HG03108 (cell line): ENCODE measurements around the gene OSER1.
A peak's percentile ranks its signal among the peaks of the same experiment; 100 is the strongest.
"Not testable (repeated sequence)": the region's sequence is repeated elsewhere in the genome, so short reads cannot be mapped to it uniquely, and the experiment has no call there.

Experiments used
- ATAC-seq: cut with Tn5 transposase; IDR thresholded peaks from one replicate; pipeline ENCODE4 v1.9.1; 2021; ENCODE audit warnings: moderate library complexity; ENCODE audit not compliant: unreplicated experiment

OSER1 gene

GRCh38 chr20:44210406-44211176 lies at the start of gene OSER1:
TSS of gene OSER1 (minus strand) at chr20:44210771. CDS start at chr20:44206957, 3,814 bp downstream.
- ATAC-seq: peak; percentile 75

DNA sequence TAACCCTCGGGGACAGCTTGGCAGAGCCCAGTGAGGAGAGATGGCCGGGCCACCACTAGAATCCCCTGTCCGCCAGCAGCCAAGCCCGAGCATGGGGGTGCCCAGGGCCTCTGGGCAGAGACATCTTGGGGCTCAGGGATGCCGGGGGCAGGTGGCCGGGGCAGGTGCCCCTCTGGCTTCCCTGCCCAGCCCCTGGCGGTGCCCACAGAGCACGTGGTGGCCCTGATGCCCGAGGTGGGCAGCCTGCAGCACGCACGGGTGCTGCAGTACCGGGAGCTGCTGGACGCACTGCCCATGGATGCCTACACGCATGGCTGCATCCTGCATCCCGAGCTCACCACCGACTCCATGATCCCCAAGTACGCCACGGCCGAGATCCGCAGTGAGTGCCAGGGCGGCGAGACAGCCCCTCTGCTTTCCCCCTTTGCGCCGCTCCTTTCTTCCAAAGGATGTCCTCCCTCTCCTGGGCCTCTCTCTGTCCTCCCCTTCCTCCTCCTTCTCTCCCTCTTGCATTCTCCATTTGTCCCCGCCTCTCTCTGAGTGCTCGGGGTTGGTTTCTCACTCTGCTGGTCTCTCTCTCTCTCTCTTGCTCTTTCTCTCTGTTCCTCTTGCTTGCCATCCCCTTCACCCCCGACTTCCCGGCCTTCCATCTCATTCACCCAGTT lies 47.8 kb upstream of the OSER1 start:
- no peak for ATAC-seq

- no peak for ATAC-seq
These were observed 46.4 kb upstream of the OSER1 start for GRCh38 chr20:44256961-44257360.

DNA sequence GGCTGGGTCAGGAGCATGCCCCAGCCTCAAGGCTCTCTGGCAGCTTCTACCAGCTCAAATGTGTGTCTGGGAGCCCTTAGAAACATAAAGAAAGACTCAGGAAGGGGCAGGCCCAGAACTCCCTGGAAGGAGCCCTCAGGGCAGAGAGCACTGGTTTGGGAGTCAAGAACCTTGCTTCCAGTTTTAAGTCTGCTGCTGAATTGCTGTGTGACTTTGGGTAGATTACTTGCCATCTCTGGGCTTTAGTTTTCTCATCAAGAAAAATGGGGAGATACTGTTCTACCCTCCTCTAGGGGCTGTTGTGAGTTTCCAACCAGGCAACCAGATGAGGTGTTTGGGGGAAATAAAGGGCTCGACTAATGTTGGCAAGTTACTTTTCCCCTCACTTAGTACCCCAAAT lies 45.4 kb upstream of the OSER1 start:
- no peak for ATAC-seq

GRCh38 chr20:44254073-44254472 lies 43.5 kb upstream of the OSER1 start:
- no peak for ATAC-seq

- ATAC-seq: no peak
These were observed 43.0 kb upstream of the OSER1 start for GRCh38 chr20:44253528-44253927.

- no peak for ATAC-seq
These were observed 40.7 kb upstream of the OSER1 start for GRCh38 chr20:44251284-44251683.

DNA sequence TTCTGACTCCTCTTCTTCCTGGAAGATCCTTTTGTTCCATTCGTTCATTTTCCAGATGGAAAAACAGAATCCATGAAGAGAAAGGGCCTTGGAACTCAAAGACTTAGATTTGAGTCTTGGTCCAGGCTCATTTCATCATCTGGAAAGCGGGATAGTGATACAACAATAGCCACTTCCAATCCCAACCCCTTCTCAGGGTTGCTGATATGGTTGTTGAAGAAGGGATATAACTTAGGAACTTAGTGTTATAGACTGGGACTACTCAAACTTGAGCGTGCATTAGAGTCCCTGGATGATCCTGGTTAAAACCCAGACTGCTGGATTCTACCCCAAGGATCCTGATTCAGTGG lies 37.8 kb upstream of the OSER1 start:
- no peak for ATAC-seq

GRCh38 chr20:44247586-44248409 lies 37.2 kb upstream of the OSER1 start:
- ATAC-seq: no peak

DNA sequence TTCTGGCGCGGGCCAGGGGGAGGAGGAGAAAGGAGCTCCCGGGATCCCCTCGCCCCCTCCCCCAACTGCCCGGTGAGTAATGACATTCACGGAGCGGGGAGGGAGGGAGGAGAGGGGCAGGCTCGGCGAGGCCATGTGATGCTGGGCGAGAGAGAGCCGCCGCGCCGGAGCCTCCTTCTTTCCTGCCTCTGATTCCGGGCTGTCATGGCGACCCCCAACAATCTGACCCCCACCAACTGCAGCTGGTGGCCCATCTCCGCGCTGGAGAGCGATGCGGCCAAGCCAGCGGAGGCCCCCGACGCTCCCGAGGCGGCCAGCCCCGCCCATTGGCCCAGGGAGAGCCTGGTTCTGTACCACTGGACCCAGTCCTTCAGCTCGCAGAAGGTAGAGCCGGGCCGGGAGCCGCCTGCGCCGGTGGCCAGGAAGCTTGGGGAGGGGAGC lies 36.6 kb upstream of the OSER1 start, which contains the start of gene GDAP1L1:
Gene GDAP1L1, plus strand, starts transcription at position 178 of the 441 bp plus-strand sequence. Its CDS starts 27 bp downstream, at position 205.
- ATAC-seq: no peak

DNA sequence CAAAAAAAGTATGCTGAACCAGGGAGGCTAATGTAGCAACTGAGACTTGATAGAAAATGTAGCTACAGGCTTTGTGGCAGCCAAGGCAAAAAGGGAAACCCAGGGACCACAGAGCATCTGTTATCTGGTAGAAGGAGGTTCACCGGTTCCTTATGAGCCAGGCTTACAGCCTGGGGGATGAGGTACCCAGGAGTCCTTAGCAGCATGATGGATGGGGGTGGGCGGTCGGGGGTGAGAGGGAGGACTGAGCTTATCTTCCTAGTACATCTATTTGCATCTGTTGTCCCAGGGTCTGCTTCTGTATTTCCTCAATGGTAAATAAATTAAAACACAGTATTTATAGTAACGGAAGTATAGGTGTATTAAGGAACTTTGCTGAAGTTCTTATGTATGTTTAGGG lies 35.4 kb upstream of the OSER1 start:
- no peak for ATAC-seq

DNA sequence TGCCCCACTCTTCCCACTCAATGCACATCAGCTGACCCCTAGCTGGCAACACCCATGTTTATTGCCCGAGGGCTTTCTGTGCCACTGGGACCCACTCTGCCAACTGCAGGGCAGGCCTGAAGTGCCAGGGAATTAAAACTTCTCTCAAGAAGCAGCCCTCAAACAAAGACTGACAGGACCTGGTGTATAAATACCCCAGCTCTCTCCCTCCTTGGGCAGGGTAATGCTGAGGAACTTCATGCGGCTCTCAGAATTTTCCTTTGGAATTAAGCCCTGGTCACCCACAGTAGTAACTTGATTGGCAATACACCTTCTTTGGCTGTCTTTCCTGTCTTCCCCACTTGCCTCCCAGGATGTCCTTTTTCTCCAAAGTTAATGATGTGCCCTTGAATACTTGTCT lies 31.2 kb upstream of the OSER1 start:
- ATAC-seq: no peak

DNA sequence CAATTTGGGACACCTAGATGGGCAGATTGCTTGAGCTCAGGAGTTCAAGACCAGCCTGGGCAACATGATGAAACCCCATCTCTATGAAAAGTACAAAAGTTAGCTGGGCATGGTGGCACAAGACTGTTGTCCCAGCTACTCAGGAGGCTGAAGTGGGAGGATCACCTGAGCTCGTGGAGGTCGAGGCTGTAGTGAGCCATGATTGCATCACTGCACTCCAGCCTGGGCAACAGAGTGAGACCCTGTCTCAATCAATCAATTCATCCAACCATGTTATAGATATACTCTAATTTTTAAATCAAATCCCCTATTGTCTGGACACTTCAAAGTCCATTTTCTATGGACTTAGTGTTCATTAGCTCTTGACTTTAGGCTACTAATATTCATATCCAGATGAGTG lies 26.3 kb upstream of the OSER1 start:
- not testable (repeated sequence) for ATAC-seq

GRCh38 chr20:44235702-44236101 lies 25.1 kb upstream of the OSER1 start:
- ATAC-seq: no peak

DNA sequence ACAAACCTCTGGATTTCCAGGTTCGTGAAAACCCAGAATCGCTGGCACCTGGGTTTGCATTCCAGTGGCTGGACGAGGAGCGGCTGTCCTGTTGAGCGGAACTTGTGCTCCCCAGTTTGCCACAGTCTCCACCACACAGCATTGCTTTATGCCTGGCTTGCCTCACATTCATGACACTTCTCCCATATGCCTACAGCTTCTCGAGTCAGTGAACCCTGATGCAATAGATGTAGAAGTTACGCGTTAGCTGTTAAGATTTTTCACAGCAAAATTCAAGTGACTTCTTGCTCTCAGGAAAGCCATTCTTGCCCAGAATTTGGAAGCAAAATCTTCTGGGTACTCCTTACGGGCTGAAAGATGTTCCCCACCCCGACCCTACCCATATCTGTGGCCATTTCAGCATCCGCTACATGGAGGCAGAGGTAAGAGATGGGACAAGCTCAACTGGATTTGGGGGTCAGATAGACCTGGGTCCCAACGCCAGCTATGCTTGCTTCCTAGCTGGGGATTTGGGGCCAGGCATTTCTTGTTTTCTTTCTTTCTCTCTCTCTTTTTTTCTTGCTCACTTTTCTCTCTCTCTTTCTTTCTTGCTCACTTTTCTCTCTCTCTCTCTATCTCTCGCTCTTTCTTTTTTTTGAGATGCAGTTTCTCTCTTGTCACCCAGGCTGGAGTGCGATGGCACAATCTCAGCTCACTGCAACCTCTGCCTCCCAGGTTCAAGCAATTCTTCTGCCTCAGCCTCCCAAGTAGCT lies 24.2 kb upstream of the OSER1 start:
- ATAC-seq: no peak

DNA sequence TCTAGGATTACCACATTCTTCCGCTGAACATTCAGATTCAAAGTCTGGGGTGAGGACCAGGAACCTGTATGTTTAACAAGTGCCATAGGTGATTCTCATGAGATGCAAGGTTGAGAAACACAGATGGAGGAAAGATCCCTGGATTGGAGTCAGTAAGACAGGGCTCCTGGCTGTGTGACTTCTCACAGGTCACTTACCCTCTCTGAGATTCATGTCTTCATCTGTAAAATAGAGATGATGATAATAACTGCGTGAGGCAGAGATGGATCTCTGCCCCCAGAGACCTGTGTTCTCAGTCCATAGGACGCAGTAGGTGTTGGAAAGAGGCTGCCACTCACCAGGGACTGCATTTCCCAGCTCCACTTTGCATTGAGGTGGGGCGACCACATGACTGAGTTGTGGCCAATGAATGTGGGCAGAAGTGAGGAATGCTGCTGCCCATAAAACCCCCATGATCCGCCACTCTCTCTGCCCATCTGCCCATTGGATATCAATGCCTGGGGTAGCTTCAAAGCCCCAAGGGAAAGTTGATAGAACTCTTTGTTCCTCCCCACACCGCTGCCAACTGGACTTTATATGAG lies 23.0 kb upstream of the OSER1 start:
- ATAC-seq: no peak

DNA sequence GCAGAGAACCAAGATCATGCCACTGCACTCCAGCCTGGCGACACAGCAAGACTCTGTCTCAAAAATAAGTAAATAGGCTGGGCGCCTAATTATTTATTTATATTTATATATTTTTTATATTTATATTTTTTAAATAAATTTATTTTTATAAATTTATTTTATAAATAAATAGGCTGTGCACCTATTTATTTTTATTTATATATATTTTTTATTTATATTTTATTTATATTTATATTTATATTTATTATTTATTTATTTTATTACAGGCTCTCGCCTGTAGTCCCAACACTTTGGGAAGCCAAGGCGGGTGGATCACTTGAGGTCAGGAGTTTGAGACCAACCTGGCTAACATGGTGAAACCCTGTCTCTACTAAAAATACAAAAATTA lies 21.9 kb upstream of the OSER1 start:
- ATAC-seq: not testable (repeated sequence)

DNA sequence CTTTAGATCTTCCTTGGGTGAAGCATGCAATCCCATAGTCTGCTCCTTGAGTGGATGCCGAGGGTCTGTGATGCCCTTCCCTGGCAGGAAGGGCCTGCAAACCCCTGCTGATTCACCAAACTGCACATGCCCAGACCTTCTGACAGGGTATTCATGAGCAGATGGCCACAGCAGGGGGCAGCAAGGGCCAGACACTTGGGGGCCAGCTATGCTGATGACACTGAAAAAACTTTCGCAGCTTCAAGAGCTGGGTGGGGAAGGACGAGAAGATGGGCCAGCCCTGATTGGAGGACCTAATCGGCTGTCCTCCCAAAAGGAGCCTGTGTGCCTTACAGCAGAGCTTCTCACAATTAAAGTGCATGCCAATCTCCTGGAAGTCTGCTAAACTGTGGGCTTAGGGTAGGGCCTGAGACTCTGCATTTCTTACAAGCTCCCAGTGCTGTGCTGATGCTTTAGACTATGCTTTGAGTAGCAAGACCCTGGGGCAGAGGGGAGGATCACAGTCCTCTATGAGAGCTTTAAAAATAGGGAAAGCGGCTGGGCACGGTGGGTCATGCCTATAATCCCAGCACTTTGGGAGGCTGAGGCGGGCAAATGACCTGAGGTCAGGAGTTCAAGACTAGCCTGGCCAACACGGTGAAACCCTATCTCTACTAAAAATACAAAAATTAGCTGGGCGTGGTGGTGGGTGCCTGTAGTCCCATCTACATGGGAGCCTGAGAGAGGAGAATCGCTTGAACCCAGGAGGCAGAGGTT lies 21.3 kb upstream of the OSER1 start:
- no peak for ATAC-seq

DNA sequence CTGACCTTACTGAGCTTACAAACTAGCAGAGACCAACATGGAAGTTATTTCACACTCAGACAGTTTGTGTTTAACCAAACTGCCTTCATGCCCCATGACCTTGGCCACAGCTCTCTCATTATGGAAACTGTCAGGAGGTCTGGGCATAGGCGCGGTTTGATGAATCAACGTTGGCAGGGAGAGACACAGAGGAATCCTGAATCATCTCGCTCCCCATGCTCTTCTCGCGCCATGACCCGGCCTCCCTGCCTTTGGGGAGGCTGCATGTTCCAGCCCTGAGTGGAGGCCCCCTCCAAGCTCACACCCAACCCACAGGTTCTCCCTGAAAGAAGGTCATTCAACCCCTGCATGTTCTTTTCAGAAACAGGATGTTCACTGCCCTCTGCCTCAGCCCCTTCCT lies 20.6 kb upstream of the OSER1 start:
- no peak for ATAC-seq
